HG03558 (cell line): ENCODE data around the gene PHLDB3.
A peak's percentile ranks its signal among the peaks of the same experiment; 100 is the strongest.
"Not testable (repeated sequence)": the region's sequence is repeated elsewhere in the genome, so short reads cannot be mapped to it uniquely, and the experiment has no call there.

Source experiments
- ATAC-seq: cut with Tn5 transposase; IDR thresholded peaks from one replicate; pipeline ENCODE4 v1.9.1; 2021; ENCODE audit warnings: moderate number of reproducible peaks; ENCODE audit not compliant: unreplicated experiment; ENCODE audit errors: extremely low read depth

PHLDB3 gene

DNA sequence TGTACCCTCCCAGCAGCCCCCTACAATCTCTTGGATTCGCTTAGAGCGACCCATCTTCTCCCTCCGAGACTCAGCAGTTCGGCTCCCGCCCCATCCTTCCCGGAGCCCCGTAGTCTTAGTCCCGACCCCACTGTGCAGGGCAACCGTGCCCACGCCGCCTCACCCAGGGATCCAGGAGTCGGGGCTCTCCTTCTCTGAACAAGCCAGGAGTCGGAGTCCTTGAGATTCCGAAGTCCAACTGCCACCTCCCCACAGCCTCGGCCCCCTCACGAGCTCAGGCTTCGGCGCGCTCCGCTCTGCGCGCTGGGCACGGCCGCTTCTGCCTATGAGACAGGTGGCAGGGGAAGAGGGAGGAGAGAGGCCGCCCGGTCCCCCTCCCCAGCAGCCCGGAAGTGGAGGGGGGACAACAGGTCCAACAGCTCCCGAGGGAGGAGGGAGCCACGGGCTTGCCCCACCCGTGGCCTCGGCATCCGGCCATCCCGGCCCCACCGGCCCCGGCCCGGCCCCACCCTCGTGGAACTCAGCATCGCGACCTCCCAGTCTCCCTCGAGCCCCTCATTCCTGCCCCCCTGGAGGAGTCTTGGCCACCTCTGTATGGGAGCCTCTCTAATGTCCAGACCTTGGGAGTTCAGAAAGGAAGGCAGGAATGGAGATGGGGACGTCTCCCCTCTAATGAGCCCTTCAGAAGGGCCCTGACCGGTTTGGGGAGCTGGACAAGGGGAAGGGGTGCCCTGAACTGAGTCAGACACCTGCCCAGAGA is at the start of gene PHLDB3:
TSS of gene PHLDB3 (minus strand) at position 321 of the 760 bp plus-strand sequence. CDS start 628 bp downstream, outside the sequence.
- ATAC-seq, result peak; percentile 7

DNA sequence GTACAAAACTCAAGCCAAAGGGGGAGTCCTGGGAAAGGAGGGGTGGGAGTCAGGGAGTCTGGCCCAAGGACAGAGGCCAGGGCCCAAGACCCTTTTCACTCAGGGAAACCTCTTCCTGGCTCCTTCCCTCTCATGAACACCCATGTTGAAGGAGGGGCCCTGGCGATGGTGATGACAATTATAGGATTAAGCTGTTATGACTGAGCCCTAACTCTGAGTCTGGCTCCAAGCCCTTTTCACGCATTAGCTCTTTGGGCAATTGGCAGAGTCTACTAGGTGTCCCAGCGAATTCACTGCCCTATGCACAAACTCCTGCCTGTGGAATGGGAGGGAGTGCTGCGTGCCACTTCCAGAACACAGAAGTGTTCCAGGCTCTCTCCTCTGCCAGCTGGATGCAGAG is 49.1 kb upstream of the PHLDB3 start:
- no peak for ATAC-seq

DNA sequence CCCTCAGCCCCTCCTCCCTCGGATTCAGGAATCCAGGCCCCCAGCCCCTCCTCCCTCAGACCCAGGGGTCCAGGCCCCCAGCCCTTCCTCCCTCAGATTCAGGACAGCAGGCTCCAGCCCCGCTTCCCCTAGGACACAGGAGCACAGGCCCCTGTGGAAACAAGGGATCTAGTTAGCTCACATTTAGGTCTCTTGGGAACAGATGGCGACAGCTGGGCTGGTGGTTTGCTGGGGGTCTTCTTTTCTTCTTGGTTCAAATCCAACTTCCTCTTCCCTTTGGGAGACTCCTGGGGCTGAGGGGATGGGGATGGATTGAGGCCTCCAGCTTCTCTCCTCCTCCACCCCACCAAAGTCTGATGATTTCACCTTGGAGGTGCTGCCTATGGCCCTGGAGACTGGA is 48.1 kb upstream of the PHLDB3 start:
- no peak for ATAC-seq

DNA sequence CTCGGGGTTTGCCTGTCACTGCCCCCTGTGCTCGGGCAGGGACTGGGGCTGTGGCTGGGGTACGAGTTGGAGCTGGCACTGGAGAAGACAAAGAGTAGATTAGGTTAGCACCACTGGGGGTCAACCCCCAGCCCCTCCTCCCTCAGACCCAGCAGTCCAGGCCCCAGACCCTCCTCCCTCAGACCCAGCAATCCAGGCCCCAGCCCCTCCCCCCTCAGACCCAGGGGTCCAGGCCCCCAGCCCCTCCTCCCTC is 47.6 kb upstream of the PHLDB3 start:
- no peak for ATAC-seq

DNA sequence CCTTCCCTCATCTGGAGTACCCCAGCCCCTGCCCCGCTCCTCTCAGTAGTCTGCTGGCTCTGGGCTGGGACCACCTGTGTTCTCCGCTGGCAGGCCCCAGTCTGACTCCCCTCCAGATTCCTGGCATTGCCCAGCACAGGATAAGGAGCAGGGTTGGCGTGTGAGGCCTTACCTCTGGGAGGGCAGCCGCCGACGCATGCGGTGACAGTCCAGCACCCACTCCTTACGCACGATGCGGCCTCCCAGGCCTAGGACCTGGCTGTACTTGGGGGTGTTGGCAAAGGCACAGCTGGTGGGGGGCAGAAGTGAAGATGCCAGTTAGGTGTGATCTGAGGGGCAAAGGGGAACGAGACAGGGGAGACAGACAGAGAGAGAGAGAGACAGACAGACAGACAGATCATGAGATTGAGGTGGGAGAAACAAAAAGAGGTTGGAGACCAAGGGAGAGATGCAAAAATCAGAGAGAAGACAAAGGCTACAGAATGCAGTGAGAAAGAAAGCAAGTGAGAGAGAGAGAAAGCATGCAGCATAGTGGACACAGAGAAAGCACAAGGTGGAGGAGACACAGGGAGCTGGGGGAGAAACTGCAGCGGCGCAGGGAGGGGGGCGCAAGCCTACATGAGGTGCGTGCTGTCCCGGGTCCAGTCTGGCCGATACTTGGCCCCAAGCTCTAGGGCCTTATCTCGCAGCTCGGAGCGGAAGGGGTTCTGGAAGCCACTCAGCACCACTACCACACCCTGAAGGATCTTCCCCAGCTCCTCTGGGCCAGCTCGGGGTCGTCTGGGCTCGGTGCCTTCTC is 47.1 kb upstream of the PHLDB3 start:
- ATAC-seq, result no peak

DNA sequence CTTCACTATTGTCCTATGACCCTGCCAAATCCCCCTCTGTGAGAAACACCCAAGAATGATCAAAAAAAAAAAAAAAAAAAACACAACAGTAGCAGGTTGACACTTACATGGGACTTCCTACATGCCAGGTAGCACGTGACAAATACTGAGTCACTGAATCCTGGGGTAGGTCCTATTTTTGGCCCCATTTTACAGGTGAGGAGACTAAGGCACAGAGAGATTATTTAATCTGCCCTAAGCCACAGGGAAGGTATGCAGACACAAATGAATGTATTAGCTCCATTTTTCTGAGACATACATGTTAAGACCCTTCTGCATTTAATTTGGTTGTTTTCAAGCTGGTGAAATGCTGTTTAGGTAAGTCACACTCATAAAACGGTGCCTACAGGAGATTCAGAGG is 44.2 kb upstream of the PHLDB3 start:
- ATAC-seq, result no peak

DNA sequence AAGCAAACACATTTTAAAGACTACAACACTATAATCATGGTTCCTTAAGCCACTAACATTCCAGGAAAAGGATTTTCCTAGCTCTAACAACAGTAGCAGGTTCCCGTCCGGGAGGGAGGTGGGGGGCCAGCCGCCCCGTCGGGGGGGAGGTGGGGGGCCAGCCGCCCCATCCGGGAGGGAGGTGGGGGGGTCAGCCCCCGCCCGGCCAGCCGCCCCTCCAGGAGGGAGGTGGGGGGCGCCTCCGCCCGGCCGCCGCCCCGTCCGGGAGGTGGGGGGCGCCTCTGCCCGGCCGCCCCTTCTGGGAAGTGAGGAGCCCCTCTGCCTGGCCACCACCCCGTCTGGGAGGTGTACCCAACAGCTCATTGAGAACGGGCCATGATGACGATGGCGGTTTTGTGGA is 43.4 kb upstream of the PHLDB3 start:
- not testable (repeated sequence) for ATAC-seq

DNA sequence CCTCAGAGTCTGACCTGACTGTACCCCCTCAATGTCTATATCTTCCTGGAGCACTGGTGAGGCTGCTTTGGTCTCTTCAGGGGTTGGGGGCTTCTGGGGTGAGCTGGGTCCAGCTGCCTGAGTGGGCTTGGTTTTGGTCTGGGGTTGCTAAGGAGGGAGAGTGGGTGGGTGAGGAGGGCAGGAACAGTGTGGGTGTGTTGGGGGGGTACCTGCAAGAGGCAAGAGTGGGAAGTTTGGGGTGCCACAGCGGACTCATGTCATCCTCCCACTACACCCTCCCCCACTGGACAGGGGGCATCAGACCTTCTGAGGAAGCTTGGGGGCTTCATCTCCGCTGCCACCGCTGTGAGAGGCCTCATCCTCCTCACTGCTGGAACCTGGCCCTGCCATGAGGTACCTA is 42.0 kb upstream of the PHLDB3 start:
- no peak for ATAC-seq

DNA sequence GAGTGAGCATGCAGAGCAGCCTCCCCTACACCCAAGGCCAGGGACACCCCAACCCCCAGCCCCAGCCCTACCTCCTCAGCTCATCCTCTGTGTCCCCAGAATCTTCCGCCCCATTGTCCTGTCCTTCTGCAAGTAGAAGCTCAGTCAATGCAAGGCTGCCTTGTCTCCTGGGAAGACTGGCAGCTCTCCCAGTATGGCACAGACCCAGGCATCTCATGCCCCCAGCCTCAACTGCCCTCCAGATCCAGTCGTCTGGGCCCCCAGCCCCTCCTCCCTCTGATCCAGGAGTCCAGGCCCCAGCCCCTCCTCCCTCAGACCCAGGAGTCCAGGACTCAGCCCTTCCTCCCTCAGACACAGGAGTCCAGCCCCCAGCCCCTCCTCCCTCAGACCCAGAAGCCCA is 41.4 kb upstream of the PHLDB3 start:
- no peak for ATAC-seq

DNA sequence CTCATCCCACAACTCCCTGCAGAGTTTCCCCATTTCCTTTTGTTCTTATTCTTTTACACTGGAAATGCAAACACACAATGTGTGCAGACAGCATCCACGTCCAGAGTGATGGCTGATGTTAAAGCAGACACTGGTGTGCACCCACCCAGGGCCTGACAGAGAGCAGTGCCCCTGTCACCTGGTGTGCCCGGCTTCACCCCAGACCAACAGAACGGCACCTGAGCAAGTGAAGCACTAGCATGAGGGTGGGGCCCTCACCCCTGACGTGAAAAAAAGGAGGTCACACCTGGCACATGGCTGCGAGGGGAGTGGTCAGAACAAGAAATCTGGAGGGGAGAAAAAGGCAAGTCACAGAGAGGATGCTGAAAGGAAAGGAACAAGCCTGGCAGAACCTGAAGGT is 40.7 kb upstream of the PHLDB3 start:
- no peak for ATAC-seq

DNA sequence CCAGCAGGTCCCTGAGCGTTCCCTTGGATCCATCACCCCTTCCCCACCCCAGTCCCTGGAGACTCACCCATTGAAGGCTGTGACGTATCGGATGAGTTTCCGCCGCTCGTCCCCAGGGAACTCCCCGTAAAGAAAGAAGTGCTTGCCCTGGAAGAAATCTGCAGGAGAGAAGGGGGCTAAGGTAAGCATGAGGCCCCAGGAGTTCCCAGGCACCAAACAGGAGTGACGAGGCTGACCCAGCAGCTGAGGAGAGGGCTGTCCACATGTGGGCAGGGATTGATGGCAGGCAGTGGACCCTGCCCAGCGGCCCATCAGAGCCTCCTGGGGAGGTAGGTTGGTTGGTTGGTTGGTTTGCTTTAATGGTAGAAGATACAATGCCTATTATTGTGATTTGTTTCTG is 39.5 kb upstream of the PHLDB3 start:
- no peak for ATAC-seq

DNA sequence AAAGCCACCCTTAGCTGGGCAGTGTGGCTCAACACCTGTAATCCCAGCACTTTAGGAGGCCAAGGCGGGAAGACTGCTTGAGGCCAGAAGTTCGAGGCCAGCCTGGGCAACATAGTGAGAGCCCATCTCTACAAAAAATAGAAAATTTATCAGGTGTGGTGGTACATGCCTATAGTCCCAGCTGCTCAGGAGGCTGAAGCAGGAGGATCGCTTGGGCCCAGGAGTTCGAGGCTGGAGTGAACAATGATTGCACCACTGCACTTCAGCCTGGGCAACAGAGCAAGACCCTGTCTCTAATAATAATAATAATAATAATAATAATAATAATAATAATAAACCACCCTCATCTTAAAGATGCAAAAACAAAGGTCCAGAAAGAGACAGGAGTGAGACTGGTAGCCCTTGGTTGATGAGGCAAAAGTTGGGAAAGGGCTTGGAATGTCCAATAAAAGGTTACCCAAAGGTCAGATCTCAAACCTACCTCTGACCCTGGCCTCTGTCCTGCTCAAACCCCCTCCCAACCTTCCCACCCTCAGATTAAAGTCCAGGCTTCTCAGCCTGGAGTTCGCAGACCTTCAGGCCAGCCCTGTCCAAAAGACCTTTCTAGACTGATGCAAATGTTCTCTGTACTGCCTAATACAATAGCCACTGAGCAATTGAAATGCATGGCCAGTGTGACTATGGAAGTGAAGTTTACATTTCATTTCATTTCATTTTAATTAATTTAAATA is 37.5 kb upstream of the PHLDB3 start:
- no peak for ATAC-seq

DNA sequence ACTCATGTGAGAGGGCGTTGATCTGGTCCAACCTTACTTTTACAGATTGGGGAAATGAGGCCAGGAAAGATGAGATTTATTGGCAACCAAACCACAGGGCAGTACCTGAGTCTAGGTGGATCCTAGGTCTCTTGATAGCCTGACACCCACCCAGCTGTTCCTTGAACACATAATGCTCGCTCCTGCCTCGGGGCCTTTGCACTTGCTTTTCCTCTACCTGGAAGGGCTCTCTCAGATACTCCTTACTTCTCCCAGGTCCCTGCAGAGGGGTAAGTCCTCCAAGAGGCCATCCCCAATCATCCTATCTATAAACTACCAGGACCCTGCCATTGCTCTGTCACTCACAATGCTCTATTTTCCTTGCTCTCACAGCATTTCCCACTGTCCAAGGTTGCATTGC is 35.8 kb upstream of the PHLDB3 start:
- no peak for ATAC-seq

DNA sequence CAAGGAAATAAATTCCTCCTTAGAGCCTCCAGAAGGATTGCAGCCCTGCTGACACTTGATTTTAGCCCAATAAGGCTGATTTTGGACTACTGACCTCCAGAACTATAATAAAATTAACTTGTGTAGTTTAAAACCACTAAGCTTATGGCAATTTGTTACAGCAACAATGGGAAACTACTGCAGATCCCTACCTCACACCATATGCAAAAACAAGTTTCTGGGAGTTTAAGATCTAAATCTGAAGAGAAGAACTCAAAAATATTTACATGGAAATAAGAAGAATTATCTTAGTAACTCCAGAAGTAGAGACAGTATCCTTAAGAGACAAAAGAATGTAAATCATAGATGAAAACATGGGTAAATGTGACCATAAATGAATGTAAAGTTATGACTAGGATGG is 34.4 kb upstream of the PHLDB3 start:
- no peak for ATAC-seq

DNA sequence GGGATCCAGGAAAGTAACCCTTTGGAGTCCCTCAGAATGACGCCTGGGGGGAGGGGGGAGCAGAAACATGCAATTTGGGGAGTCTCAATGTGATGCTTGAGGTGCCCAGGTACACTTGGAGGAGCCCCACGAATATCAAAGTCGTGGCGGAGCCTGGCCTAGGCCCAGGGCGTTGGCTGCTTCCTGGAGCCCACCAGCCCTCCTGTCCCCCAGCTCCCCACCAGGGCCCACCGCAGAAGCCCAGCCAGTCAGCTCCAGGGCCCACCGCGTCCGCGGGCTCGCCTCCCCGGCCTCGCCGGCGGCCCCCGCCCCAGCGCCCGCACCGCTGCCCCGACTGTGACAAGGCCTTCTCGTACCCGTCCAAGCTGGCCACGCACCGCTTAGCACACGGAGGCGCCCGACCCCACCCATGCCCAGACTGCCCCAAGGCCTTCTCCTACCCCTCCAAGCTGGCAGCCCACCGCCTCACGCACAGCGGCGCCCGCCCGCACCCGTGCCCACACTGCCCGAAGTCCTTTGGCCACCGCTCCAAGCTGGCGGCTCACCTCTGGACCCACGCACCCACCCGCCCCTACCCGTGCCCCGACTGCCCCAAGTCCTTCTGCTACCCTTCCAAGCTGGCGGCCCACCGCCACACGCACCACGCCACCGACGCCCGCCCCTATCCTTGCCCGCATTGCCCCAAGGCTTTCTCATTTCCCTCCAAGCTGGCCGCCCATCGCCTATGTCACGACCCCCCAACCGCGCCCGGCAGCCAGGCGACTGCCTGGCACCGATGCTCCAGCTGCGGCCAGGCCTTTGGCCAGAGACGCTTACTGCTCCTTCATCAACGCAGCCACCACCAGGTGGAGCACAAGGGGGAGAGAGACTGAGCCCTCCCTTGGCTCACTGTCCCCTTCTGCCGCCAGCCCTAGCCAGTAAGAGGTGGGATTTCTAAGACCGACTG is 30.5 kb upstream of the PHLDB3 start:
- no peak for ATAC-seq

DNA sequence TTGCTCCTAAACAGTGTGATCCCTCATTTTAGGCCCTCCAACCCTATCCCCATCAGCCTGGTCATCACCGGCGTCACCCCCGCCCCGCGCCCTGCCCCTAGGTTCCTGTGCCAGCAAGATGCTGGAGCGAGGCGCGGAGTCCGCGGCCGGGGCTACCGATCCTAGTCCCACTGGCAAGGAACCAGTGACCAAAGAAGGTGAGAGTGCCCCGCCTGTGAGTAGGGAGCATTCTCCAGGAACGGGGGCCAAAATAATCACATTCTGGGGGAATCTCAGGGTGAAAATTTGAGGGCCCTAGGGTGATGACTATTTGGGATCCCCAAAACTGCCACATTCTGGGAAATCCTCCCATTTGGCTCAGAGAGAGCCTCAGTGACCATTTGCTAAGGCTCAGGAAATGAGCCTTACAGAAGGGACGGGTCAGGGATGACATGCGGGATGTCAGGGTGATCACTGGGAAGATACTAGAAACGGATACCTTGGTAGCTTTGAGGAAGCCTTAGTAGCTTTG is 29.8 kb upstream of the PHLDB3 start:
- no peak for ATAC-seq

DNA sequence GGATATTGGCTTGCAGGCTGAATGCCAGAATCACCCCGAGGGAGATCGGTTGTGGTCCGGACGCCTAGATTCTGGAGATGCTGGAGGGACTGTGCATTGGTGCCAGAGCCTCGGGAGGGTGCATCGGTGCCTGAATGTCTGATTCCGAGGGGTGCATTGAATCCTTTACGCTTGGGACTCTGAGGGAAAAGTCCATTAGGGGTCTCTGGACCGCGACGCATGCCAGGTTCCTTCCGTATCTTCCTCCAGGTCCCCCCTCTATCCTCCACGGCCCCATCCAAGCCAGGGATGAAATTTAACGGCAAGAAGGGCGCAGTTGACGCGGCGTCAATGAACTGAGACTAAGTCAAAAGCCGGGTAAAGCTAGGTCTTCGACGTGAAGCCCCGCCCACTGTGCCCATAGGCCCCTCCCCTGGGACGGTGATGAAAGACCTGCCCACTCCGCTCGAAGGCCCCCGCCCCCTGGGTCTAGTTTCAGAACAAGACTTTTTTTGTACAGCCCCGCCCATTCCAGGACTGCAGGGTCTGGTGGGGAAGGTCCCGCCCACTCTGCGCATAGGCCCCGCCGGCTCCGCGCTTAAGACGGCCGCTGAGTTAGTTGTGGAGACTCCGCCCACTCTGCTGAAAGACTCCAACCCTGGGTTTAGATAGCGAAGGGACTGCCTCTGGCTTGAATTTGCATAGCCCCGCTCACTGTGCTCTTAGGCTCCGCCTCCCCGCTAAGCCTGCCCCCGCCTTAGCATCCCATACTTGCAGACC is 29.2 kb upstream of the PHLDB3 start:
- peak; percentile 24 for ATAC-seq

DNA sequence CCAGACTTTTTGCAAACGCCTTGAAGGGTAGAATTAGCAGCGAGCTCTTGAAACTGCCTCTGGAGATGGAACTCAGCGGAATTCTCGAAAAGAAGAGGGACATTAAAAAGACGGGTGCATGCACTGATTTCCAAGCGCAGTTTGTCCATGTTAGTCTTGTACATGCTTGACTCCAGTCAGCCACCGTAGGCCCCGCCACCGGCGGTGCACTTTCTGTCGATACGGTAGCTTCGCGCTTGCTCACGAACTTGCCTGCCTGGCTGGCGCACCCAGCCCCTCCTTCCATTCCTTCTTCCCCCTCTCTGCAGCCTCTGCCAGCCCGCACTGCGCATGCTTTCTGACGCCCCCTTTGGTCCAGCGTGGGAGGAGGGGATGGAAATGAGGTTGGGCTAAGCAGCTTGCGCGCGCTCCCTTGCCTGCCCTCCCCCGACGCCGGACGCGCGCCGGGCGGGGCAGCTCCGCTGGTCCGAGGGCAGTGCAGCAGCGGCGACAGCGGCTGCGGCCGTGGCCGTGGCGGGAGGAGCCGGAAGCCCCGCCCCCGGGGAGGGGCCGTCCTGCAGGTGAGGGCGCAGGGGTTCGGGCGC is 28.5 kb upstream of the PHLDB3 start, which contains the start of gene ZNF575:
TSS of gene ZNF575 (plus strand) at position 227 of the 584 bp plus-strand sequence. CDS start 1,235 bp downstream, outside the sequence.
- peak; percentile 41 for ATAC-seq

DNA sequence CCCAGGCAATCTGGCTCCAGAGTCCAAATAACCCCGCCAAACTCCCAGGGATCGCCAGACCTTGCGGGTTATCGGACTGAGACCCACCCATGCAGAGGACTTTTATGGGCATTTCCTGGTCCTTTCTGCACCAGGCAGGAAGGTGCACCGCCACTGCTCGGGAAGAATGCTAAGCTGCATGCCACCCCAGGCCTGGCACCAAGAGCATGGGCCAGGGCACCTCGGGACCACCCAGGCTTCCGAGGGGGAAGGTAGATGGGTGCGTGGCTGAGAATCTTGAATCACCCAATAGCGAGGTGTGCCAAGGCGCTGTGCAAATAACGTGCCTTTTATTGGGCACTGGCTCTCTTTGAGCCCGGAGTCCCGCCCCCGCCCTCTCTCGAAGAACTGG is 28.0 kb upstream of the PHLDB3 start:
- ATAC-seq, result peak; percentile 11
